PC-3 (cell line): ENCODE data around the gene PTPN3.

Source experiments
- EZH2 ChIP-seq: fragments of 300-600 bp; sonication (generic); IDR thresholded peaks from one replicate; pipeline ENCODE4 v1.6.1; 2017; ENCODE audit warnings: antibody characterized with exemption, mild to moderate bottlenecking, low read length; ENCODE audit not compliant: unreplicated experiment
- TF ChIP-seq, protein P1 (sequence below): fragments of 300-600 bp; sonication (generic); conservative IDR thresholded peaks from 2 replicates; pipeline ENCODE4 v1.5.1; 2017; ENCODE audit warnings: antibody characterized with exemption, low read depth, mild to moderate bottlenecking, low read length

DNA sequence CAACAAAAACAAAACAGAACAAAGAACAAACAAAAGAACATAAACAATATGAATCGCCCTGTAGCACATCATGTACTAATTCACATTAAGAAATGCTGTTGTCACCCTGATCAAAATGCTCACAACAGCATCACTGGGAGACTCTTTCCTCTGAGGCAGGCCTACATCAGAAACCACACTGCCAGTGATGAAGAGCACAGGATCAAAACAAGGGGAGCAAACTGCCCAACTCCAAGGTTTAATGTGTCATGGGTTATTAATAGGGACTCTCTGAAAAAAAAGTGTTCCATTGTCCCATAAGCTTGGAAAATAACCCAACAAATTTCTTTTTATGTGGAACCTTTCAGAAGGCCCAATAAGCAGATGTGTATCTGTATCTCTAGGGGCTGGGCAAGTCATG is 74.2 kb downstream of the PTPN3 start:
- TF ChIP-seq, protein P1, sequence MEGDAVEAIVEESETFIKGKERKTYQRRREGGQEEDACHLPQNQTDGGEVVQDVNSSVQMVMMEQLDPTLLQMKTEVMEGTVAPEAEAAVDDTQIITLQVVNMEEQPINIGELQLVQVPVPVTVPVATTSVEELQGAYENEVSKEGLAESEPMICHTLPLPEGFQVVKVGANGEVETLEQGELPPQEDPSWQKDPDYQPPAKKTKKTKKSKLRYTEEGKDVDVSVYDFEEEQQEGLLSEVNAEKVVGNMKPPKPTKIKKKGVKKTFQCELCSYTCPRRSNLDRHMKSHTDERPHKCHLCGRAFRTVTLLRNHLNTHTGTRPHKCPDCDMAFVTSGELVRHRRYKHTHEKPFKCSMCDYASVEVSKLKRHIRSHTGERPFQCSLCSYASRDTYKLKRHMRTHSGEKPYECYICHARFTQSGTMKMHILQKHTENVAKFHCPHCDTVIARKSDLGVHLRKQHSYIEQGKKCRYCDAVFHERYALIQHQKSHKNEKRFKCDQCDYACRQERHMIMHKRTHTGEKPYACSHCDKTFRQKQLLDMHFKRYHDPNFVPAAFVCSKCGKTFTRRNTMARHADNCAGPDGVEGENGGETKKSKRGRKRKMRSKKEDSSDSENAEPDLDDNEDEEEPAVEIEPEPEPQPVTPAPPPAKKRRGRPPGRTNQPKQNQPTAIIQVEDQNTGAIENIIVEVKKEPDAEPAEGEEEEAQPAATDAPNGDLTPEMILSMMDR = no peak
- no peak for TF ChIP-seq EZH2
